Iris pigment epithelial cell (primary cell): ENCODE results near the gene TMEM138.
"Not testable (repeated sequence)": the region's sequence is repeated elsewhere in the genome, so short reads cannot be mapped to it uniquely, and the experiment has no call there.

Experiments used
- DNase-seq: peaks from one replicate; pipeline ENCODE4 v3.0.0-alpha.2; 2011; ENCODE audit warnings: low read depth

TMEM138 gene

GRCh38 chr11:61364012-61364675 is 2.0 kb downstream of the TMEM138 start:
- DNase-seq, result no peak

- DNase-seq, result no peak
Observed at GRCh38 chr11:61367406-61367805, 5.2 kb downstream of the TMEM138 start.

- DNase-seq, result no peak
Observed at GRCh38 chr11:61368646-61369045, 6.5 kb downstream of the TMEM138 start.

DNA sequence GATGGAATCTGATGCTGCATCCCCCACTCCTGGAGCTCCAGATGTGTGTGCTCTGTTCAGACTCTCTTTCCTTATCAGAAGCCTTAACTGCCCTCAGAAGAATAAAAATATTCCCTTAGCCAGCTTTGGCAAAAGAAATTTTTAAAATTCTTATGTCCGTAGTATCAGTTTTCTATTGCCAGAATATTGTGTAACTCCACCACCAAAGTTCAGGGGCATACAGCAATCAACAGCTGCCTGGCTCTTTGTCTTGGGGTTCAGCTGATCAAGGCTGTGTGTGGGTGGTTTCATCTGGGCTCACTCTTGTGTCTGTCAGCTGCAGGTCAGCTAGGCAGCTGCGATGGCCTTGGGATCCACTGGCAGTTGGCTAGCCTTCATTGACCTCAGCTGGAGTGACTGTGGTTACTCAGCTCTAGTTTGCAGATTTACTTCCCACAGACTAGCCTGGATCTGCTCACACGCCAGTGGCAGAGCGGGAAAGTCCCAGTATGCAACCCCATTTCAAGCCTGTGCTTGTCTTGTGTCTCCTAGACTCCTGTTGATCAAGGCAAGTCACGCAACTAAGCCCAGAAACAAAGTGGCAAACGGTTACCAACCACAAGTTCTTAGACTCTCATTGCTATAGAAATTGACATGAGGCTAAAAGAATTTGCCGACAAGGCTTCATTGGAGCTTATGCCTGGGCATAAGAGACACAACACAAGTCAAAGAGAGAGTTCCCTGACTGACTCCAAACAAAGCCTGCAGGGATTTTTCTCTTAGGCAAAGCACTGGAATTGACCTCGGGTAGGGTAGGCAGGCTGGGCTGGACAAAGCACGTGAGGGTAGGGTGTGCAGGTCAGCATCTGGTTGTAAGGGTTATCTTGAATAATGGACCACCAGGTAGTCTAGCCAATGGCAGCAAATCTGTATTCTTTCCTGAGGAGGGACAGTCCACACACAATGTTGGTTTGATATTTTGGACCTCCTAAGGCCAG is 7.5 kb downstream of the TMEM138 start:
- DNase-seq, result peak; percentile 94

DNA sequence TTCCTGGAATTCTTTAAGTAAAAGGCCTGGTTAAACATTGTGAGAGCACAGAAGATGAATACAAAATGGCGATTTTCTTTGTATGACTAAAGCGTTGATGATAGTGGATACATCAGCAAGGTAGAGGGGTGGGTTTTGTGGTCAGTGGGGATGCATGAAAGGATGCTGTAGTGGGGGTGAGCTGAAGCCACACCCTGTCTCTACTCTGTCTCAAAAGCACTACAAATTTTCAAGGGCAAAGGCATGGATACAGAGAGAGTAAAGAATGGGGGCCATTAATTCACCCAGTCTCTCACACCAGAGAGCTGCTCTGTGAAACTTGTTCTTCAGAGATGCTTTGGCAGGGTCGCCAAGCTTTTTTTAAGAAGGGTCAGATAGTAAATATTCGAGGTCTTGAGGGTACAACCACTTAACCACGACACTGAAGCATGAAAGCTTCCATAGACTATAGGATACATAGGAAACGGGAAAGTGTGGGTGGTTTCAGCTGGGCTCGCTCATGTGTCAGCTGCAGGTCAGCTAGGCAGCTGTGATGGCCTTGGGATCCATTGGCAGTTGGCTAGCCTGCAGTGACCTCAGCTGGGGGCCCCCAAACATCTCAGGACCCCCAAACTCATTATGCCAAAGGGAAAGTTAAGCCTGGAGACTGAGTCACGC is 8.3 kb downstream of the TMEM138 start:
- no peak for DNase-seq

DNA sequence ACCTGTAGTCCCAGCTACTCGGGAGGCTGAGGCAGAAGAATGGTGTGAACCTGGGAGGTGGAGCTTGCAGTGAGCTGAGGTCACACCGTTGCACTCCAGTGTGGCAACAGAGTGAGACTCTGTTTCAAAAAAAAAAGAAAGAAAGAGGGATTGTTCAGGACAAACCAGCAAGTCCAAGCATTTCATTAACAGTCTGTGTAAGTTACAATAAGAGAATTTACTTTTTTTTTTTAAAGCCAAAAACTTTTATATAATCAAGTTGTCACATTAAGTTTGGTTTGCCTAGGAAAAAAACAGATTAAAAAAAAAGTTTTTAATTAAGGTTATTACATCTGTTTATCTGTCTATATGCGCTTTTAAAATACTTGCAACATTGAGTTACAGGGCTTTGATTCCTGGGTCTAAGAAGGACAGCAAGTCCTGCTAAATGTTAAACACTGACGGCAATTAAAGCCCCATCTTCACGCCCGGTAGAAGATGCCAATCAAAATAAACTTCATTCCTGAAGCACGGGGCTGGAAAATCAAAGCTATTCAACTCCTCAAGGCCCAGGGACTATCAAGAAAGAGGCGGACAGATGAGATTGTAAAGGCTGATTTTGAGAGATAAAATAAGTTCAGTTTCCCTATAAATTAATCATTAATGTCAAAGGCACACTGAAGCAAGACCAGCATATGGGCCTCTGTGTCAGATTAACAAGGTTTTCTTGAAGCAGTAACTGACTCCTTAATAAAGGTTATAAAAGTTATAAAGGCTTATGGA is 10.7 kb downstream of the TMEM138 start:
- DNase-seq, result no peak

DNA sequence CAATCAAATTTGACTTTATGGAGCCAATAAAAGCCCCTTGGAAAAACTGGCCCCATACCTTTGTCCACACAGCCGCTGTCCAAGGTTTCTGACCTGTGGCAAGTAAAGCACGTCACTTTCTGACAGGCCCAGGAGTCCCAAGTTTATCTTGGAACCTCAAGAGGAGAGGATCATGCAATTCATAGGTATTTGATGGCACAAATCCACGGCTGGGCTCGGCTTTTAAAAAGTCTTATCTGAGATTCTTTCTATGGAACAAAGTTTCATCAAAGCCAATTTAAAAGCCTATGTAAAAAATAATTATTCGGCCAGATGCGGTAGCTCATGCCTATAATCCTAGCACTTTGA is 13.6 kb downstream of the TMEM138 start:
- DNase-seq, result no peak

DNA sequence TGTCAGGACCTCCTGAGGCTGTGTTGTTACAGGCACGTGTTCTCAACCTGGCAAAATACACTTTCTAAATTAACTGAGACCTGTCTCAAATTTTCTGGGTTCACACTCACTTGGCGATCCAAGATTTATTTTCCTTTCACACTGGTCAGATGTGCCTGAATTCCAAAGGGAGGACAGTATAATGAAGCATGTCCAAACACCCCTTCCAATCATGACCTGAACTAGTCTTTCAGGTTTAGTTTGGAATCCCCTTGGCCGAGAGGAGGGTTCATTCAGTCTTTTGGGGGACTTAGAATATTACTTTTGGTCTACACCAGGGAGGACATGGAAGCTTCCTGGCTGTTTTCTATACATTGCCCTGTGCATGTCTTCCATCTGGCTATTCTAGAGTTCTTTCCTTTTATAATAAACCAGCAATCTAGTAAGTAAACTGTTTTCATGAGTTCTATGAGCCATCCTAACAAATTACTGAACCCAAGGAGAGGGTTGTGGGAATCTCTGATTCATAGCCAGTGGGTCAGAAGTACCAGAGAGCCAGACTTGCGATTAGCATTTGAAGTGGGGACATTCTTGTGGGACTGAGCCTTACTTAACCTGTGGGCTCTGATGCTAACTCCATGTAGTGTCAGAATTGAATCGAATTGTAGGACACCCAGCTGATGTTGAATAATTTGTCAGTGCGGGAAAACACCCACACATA is 15.4 kb downstream of the TMEM138 start:
- peak; percentile 78 for DNase-seq

DNA sequence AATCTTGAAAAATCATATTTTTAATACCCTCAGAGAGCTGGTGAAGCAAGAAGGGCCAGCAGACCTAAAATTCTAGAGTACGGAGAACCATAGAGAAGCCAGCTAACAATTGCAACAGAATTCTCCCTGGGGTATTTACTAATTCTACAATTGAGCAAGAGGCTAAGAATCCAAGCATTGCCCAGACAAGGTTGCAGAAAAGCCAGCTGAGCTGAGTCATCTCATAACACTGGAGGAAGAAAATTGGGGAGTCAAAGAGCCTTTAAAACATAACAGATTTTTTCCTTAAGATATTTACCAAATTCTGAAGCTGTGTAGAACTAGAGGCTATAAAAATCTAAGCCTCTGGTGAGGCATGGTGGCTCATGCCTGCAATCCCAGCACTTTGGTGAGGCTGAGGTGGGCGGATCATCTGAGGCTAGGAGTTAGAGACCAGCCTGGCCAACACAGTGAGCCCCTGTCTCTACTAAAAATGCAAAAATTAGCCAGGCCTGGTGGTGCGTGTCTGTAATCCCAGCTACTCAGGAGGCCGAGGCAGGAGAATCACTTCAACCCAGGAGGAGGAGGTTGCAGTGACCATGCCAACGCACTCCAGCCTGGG is 16.6 kb downstream of the TMEM138 start:
- DNase-seq, result peak; percentile 96

DNA sequence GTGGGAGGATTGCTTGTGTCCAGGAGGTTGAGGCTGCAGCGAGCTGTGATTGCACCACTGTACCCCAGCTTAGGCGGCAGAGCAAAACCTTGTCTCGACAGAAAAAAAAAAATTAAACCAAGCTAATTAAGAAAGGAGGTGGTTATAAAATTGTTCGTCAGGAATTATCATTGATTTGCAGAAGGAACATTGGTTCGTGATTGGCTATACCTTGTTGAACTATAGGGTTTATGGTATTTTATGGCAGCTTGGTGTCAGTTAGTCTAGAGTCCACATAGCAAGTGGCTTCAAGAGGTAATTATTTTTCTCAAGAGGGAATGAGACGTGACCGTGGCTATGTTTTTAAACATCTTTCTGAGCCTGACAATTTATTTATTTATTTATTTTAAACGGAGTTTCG is 18.7 kb downstream of the TMEM138 start:
- no peak for DNase-seq

DNA sequence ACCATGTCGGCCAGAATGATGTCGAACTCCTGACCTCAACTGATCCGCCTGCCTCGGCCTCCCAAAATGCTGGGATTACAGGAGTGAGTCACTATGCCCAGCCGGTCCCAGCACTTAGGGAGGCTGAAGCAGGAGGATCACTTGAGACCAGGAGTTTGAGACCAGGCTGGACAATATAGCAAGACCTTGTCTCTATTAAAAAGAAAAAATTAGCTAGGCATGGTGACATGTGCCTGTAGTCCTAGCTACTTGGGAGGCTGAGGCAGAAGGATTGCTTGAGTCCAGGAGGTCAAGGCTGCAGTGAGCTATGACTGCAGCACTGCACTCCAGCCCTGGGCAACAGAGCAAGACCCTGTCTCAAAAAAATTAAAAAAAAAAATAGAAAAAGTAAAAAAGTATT is 21.7 kb downstream of the TMEM138 start:
- not testable (repeated sequence) for DNase-seq

DNA sequence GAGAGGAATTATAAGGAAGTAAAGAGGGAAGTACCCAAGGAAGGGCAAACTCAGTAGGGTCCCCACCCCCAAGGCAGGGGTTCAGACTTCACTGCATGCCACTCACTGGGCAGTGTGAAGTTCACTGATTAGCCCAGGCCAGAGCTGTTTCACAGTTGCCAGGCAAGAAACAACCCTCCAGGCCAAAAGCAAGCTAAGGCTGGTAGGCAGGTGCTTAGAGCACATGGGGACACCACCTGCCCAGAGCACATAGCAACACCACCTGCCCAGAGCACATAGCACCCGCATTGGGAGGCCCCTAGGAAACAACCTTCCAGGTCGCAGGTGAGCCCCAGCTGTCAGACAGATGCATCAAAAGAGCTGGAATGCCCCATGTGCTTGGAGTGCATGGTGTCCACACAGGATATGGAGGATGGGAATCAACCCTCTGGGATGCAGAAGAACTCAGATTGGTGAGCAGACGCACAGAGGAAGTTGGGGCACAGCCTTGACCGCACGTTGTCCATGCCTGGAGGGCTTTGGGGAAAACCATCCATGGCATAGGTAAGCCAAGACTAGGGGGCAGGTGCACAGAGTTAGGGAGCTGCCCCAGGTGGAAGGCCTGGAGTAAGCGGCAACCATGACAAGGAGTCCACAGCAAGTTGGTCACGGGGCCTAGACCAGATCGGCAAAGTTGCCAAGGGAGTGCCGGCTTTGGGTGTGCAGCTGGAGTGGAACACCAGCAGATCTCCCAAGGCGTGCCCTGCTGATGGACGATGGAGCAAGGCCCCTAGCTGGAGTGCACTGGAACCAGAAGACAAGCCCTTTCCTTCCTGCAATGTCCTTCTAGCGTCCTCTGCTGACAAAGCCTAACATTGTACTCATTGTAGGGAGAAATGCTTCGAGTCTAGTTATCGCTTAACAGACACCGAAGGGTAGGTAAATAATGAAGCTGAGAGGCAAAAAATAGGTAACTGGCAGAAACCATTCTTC is 22.4 kb downstream of the TMEM138 start:
- DNase-seq, result peak; percentile 35

DNA sequence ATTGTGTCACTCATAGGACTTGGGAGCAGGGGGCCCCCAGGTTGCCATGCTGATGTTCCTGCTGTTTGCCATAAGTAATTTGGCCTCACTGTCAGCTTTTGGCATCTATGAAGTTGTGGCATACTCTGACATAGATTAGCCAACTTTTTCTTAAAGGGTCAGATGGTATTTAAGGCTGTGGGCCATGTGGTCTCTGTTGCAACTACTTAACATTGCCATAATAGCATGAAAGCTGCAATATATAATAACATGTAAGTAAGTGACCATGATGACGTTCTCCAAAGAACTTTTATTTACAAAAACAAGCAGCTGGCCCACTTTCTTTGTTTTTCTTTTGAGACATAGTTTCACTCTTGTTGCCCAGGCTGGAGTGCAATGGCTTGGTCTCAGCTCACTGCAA is 28.0 kb downstream of the TMEM138 start:
- no peak for DNase-seq

DNA sequence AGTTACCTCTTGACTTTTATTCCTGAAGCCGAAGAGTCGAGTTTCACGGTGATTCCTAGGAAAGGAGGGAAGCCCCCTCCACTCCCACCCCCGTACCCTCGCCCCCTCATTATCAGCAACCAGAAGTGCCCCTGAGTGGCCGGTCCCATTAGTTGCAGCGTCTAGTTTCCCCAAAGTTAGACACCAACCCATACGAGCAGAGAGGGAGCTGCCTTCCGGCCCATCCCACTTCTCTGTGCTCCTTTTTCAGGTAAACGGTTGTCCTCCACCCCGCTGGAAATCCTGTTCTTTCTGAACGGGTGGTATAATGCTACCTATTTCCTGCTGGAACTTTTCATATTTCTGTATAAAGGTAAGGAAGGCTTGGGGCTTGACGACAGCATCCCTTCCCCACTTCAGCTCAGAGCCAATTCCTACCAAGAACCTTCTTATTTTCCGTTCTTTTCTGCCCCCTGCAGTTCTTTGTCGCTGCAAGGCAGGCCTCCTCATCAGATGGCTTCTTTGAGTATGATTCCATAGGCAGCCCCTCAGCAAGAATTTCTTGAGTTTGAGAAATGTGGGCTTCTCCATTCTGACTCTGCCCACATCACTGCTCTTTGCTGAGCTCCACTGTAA is 30.9 kb downstream of the TMEM138 start:
- no peak for DNase-seq

GRCh38 chr11:61401173-61401572 is 39.0 kb downstream of the TMEM138 start:
- no peak for DNase-seq

DNA sequence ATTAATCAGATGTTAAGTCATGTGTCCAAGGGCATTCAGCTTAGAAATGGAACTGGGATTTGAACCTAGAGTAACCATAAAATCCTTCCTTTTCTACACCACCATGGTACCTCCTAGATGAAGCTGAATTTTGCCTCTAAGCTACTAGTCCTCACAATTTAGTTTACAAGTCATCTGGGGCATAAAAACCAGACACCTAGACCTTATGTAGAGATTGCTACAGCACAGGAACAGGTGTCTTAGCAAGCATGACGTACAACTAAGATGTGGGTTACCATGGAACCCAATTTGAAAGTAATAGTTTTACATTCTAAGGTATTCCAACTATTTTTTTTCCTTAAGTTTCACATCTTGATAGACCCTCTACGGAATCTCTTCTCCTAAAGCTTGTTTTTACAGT is 39.4 kb downstream of the TMEM138 start:
- no peak for DNase-seq

DNA sequence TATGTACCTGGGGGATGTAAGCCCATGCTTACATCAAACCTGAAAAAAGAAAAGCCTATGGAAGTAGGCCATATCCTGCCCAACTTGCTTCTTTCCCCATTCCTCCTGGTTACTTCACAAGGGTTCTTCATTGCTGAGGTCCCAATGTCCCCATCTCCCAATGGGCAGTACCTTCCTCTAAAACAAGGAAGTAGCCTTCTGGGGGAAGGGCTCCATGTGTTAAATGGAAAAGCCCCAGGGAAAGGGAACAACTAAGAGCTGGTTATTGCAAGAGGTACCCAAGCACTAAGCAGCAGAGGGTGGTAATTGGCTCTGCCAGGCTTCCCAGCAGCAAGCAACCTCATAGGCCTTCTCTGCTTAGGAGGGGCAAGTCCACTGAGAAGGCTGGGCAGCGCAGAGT is 41.5 kb downstream of the TMEM138 start:
- DNase-seq, result no peak

DNA sequence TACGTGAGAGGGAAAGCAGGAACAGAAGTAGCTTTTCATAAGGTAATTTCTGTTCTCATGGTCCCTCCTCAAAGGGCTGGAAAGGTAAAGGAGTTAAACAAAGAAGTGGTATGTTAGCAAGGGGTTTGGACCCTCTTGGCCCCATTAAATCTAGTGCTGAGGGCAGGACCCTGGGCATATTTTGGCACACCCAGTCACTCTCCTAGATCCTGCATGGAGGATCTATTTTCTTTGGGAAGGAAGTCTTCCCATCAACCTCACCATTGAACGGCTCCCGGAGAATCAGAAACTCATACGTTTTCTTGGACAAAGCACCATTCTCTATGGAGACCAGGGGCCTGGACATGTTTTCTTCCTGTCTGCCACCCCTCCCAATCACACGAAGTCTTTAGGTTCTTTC is 41.9 kb downstream of the TMEM138 start:
- DNase-seq, result no peak

DNA sequence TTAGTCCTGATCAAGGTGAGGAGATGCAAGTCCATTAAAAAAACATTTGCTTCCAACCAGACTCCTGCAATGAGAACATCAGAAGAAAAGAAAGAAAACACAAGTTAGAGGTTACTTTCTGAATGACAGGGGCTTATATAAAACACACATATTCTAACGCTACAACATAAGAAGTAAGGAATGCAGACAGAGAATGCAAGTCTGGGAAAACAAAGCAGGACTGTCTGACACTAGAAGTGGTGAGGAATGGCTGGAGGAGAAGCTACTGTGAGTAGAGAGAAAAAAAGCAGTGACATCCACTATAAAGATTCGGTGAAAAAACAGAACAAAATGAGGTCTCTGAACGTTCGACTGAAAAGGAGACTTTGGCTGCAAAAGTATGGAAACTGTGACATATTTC is 42.5 kb downstream of the TMEM138 start:
- DNase-seq, result peak; percentile 45
